ENCODE data around the gene GLRX3. TPM values are rescaled to one million over a fixed set of nuclear protein-coding genes. Genes with fewer than 3 reads are reported as not detected.

The GLRX3 gene
- total RNA-seq, 1 donor from 2014 or later: 57.5 TPM

GRCh38 chr10:130190737-130191115 lies 54.5 kb downstream of the GLRX3 start:
- Mint-ChIP-seq H3K27me3 (ENCODE audit: low read depth) (no peaks in the 10 kb centered on the region), H3K9me3 (ENCODE audit: low read depth) (no peaks in the 10 kb centered on the region), H3K4me1 (ENCODE audit: low read depth) (no peaks in the 10 kb centered on the region), H3K4me3 (ENCODE audit: unreplicated experiment) (peak overlapping the region; percentile 46), H3K36me3 (ENCODE audit: low read depth) (peaks cover 2% of the 10 kb centered on the region), H3K27ac (ENCODE audit: unreplicated experiment) (no peak overlapping the region)
- no peak for DNase-seq (ENCODE audit: low spot score)
- no peak for TF ChIP-seq CTCF (IDR thresholded peaks at IDR 0.05)

GRCh38 chr10:130191380-130191779 lies 55.2 kb downstream of the GLRX3 start:
- H3K9me3 Mint-ChIP-seq (ENCODE audit: low read depth): no peaks in the 10 kb centered on the region
- H3K27ac Mint-ChIP-seq (ENCODE audit: unreplicated experiment): no peak overlapping the region
- no peaks in the 10 kb centered on the region for H3K27me3 Mint-ChIP-seq (ENCODE audit: low read depth)
- no peak for TF ChIP-seq CTCF (IDR thresholded peaks at IDR 0.05)
- H3K4me3 Mint-ChIP-seq (ENCODE audit: unreplicated experiment): peak overlapping the region; percentile 46
- DNase-seq (ENCODE audit: low spot score): no peak
- H3K36me3 Mint-ChIP-seq (ENCODE audit: low read depth): peaks cover 4% of the 10 kb centered on the region
- H3K4me1 Mint-ChIP-seq (ENCODE audit: low read depth): no peaks in the 10 kb centered on the region

GRCh38 chr10:130192276-130192848 lies 56.2 kb downstream of the GLRX3 start:
- Mint-ChIP-seq H3K27me3 (ENCODE audit: low read depth) (no peaks in the 10 kb centered on the region), H3K4me3 (ENCODE audit: unreplicated experiment) (no peak overlapping the region), H3K4me1 (ENCODE audit: low read depth) (no peaks in the 10 kb centered on the region), H3K27ac (ENCODE audit: unreplicated experiment) (no peak overlapping the region), H3K9me3 (ENCODE audit: low read depth) (no peaks in the 10 kb centered on the region), H3K36me3 (ENCODE audit: low read depth) (peaks cover 6% of the 10 kb centered on the region)
- no peak for TF ChIP-seq CTCF (IDR thresholded peaks at IDR 0.05)
- DNase-seq (ENCODE audit: low spot score): no peak

- Mint-ChIP-seq H3K27ac (ENCODE audit: unreplicated experiment) (no peak overlapping the region), H3K4me1 (ENCODE audit: low read depth) (no peaks in the 10 kb centered on the region), H3K4me3 (ENCODE audit: unreplicated experiment) (no peak overlapping the region), H3K27me3 (ENCODE audit: low read depth) (no peaks in the 10 kb centered on the region), H3K9me3 (ENCODE audit: low read depth) (no peaks in the 10 kb centered on the region), H3K36me3 (ENCODE audit: low read depth) (peaks cover 6% of the 10 kb centered on the region)
- no peak for DNase-seq (ENCODE audit: low spot score)
- TF ChIP-seq CTCF (IDR thresholded peaks at IDR 0.05): no peak
These were observed 56.8 kb downstream of the GLRX3 start for GRCh38 chr10:130193033-130193432.

GRCh38 chr10:130193493-130194193 lies 57.5 kb downstream of the GLRX3 start:
- no peaks in the 10 kb centered on the region for H3K4me1 Mint-ChIP-seq (ENCODE audit: low read depth)
- no peak for DNase-seq (ENCODE audit: low spot score)
- peaks cover 6% of the 10 kb centered on the region for H3K36me3 Mint-ChIP-seq (ENCODE audit: low read depth)
- no peaks in the 10 kb centered on the region for H3K9me3 Mint-ChIP-seq (ENCODE audit: low read depth)
- no peaks in the 10 kb centered on the region for H3K27me3 Mint-ChIP-seq (ENCODE audit: low read depth)
- no peak overlapping the region for H3K27ac Mint-ChIP-seq (ENCODE audit: unreplicated experiment)
- no peak for TF ChIP-seq CTCF (IDR thresholded peaks at IDR 0.05)
- H3K4me3 Mint-ChIP-seq (ENCODE audit: unreplicated experiment): no peak overlapping the region

Data from chondrocyte (in vitro differentiated cells).